Right forelimb (tissue), 1 donor: ENCODE results near the gene YWHAH.
"Not testable (repeated sequence)": the region's sequence is repeated elsewhere in the genome, so short reads cannot be mapped to it uniquely, and the experiment has no call there.

ENCODE experiments used
- DNase-seq: peaks from one replicate; pipeline ENCODE4 v3.0.0-alpha.2; 2018

Gene YWHAH

GRCh38 chr22:31951194-31952093 lies 7.1 kb downstream of the YWHAH start:
- DNase-seq, result no peak

GRCh38 chr22:31952094-31952401 lies 7.7 kb downstream of the YWHAH start:
- DNase-seq, result no peak

GRCh38 chr22:31952472-31952871 lies 8.1 kb downstream of the YWHAH start:
- DNase-seq, result no peak

- DNase-seq, result no peak
Observed at GRCh38 chr22:31953261-31953660, 8.9 kb downstream of the YWHAH start.

- no peak for DNase-seq
Observed at GRCh38 chr22:31954535-31955523, 10.5 kb downstream of the YWHAH start.

- DNase-seq, result no peak
Observed at GRCh38 chr22:31956360-31956759, 12.0 kb downstream of the YWHAH start.

GRCh38 chr22:31957970-31958594 lies 13.7 kb downstream of the YWHAH start:
- no peak for DNase-seq

GRCh38 chr22:31958625-31959239 lies 14.4 kb downstream of the YWHAH start:
- no peak for DNase-seq

GRCh38 chr22:31960767-31961166 lies 16.4 kb downstream of the YWHAH start:
- DNase-seq, result no peak

GRCh38 chr22:31962387-31963125 lies 18.2 kb downstream of the YWHAH start:
- DNase-seq, result no peak

GRCh38 chr22:31968022-31968421 lies 23.7 kb downstream of the YWHAH start:
- no peak for DNase-seq

GRCh38 chr22:31969789-31970489 lies 25.6 kb downstream of the YWHAH start:
- peak; percentile 60 for DNase-seq

- peak; percentile 88 for DNase-seq
Observed at GRCh38 chr22:31970490-31971444, 26.4 kb downstream of the YWHAH start.

- no peak for DNase-seq
Observed at GRCh38 chr22:31972180-31972579, 27.8 kb downstream of the YWHAH start.

- DNase-seq, result no peak
Observed at GRCh38 chr22:31973739-31974138, 29.4 kb downstream of the YWHAH start.

- peak; percentile 86 for DNase-seq
Observed at GRCh38 chr22:31977141-31977841, 33.0 kb downstream of the YWHAH start.

GRCh38 chr22:31977939-31978338 lies 33.6 kb downstream of the YWHAH start:
- no peak for DNase-seq

- DNase-seq, result no peak
Observed at GRCh38 chr22:31980628-31981027, 36.3 kb downstream of the YWHAH start.

- not testable (repeated sequence) for DNase-seq
Observed at GRCh38 chr22:31981976-31982375, 37.6 kb downstream of the YWHAH start.
